ENCODE data around the gene PPP4R2. TPM values are rescaled to one million over a fixed set of nuclear protein-coding genes. Genes with fewer than 3 reads are reported as not detected.
A peak's percentile ranks its signal among the peaks of the same experiment; 100 is the strongest.

The PPP4R2 gene
- total and polyA plus RNA-seq, 2 experiments from 2014 or later: 51.0 to 91.4 TPM

DNA sequence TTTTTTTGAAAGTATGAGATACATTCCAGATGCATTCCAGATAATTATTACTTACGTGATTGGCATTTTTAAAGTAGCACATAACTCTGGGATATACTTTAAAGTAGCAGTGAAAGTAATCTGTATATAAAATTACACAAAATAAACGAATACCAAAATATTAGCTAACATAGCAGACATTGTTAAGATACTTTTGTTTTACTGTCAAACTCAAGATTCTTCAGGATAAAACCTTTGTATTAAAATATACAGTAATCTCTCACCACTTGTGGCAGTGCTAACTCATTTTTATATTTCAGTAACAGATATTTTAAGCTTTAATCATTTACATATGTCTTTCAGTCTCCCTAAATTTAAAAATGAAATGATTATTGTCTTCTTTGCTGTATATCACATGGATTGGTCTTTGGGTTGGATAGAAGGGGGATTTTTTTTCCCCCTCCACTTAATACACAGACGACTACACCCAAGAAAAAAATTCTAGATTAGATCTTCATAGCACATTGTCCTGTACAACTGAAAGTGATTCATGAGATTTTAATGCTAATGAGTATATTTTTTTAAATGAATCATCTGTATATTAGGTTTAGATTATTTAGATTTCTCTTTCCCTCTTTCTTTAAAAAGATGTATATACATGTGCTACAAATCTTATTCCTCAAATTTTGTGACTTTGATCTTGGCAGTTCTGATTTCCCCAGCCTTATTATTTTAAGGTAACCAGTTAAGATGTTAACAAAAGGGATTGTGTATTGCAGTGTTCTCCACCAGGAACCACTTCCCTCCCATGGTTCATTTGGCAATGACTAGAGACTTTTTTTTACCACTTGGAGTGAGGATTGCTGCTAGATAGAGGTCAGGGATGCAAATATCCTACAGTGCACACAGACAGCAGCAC, 40.3 kb downstream of the PPP4R2 start:
- no peak overlapping the region for H3K4me3 ChIP-seq
- H2AFZ ChIP-seq: no peak overlapping the region
- peaks cover 12% of the 10 kb centered on the region for H3K4me1 ChIP-seq (ENCODE audit: insufficient read depth)
- DNase-seq (ENCODE audit: low spot score): no peak
- H3K79me2 ChIP-seq: no peaks in the 10 kb centered on the region
- H4K20me1 ChIP-seq (ENCODE audit: insufficient read depth, poor library complexity, severe bottlenecking): peaks cover 99% of the 10 kb centered on the region
- no peaks in the 10 kb centered on the region for H3K9me3 ChIP-seq (ENCODE audit: low read depth)
- peak overlapping the region; percentile 21 for H3K27ac ChIP-seq
- TF ChIP-seq CTCF (IDR thresholded peaks at IDR 0.05; ENCODE audit: poor library complexity) (no peak), EZH2phosphoT487 (IDR thresholded peaks at IDR 0.05; ENCODE audit: low read depth, severe bottlenecking, unreplicated experiment) (no peak), EZH2 (IDR thresholded peaks at IDR 0.05; ENCODE audit: borderline replicate concordance) (no peak)
- 57% methylated on average over 3 of the region's 3 CpGs for WGBS (ENCODE audit: low lambda C conversion rate, missing lambda C conversion rate)
- no peak overlapping the region for H3K4me2 ChIP-seq
- H3K9me2 ChIP-seq (replicated peaks; ENCODE audit: insufficient read depth): no peaks in the 10 kb centered on the region
- no peaks in the 10 kb centered on the region for H3K27me3 ChIP-seq
- H3K36me3 ChIP-seq (replicated peaks; ENCODE audit: insufficient read depth, low read depth): no peaks in the 10 kb centered on the region

GRCh38 chr3:73041537-73041936, 44.9 kb downstream of the PPP4R2 start:
- Histone ChIP-seq H3K36me3 (replicated peaks; ENCODE audit: insufficient read depth, low read depth) (no peaks in the 10 kb centered on the region), H3K79me2 (no peaks in the 10 kb centered on the region), H3K27me3 (no peaks in the 10 kb centered on the region), H4K20me1 (ENCODE audit: insufficient read depth, poor library complexity, severe bottlenecking) (peaks cover 99% of the 10 kb centered on the region), H3K4me3 (no peak overlapping the region), H2AFZ (no peak overlapping the region), H3K9me3 (ENCODE audit: low read depth) (no peaks in the 10 kb centered on the region), H3K9me2 (replicated peaks; ENCODE audit: insufficient read depth) (no peaks in the 10 kb centered on the region), H3K4me2 (no peak overlapping the region), H3K27ac (no peak overlapping the region), H3K4me1 (ENCODE audit: insufficient read depth) (no peaks in the 10 kb centered on the region)
- WGBS (ENCODE audit: low lambda C conversion rate, missing lambda C conversion rate): 53% methylated on average over 3 of the region's 3 CpGs
- no peak for DNase-seq (ENCODE audit: low spot score)
- TF ChIP-seq EZH2 (IDR thresholded peaks at IDR 0.05; ENCODE audit: borderline replicate concordance): no peak
- no peak for TF ChIP-seq EZH2phosphoT487 (IDR thresholded peaks at IDR 0.05; ENCODE audit: low read depth, severe bottlenecking, unreplicated experiment)
- no peak for TF ChIP-seq CTCF (IDR thresholded peaks at IDR 0.05; ENCODE audit: poor library complexity)

DNA sequence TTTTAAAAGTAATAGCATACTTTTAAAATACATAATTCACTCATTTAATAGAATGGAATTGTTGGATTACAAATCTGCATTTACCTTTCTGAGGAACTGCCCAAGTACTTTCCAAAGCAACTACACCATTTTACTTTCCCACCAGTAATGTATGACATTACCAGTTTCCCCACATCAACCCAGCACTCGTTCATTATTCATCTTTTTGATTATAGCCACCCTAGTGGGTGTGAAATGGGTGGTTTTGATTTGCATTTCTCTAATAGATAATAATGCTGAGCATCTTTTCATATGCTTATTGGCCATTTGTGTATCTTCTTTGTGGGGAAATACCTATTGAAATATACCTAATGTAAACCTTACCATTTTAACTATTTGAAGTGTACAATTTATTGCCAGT, 46.8 kb downstream of the PPP4R2 start:
- no peaks in the 10 kb centered on the region for H3K4me1 ChIP-seq (ENCODE audit: insufficient read depth)
- H3K4me3 ChIP-seq: no peak overlapping the region
- no peaks in the 10 kb centered on the region for H3K9me2 ChIP-seq (replicated peaks; ENCODE audit: insufficient read depth)
- no peak overlapping the region for H2AFZ ChIP-seq
- no peaks in the 10 kb centered on the region for H3K9me3 ChIP-seq (ENCODE audit: low read depth)
- no peaks in the 10 kb centered on the region for H3K36me3 ChIP-seq (replicated peaks; ENCODE audit: insufficient read depth, low read depth)
- no peak overlapping the region for H3K27ac ChIP-seq
- H3K4me2 ChIP-seq: no peak overlapping the region
- peaks cover 99% of the 10 kb centered on the region for H4K20me1 ChIP-seq (ENCODE audit: insufficient read depth, poor library complexity, severe bottlenecking)
- DNase-seq (ENCODE audit: low spot score): no peak
- H3K27me3 ChIP-seq: no peaks in the 10 kb centered on the region
- H3K79me2 ChIP-seq: no peaks in the 10 kb centered on the region
- no peak for TF ChIP-seq EZH2 (IDR thresholded peaks at IDR 0.05; ENCODE audit: borderline replicate concordance)
- no peak for TF ChIP-seq CTCF (IDR thresholded peaks at IDR 0.05; ENCODE audit: poor library complexity)
- TF ChIP-seq EZH2phosphoT487 (IDR thresholded peaks at IDR 0.05; ENCODE audit: low read depth, severe bottlenecking, unreplicated experiment): no peak
- WGBS (ENCODE audit: low lambda C conversion rate, missing lambda C conversion rate): 64% methylated on average over 1 of the region's 1 CpG

Data from hepatocyte (in vitro differentiated cells).